ENCODE measurements around the gene PDPN. TPM values are rescaled to one million over a fixed set of nuclear protein-coding genes. Genes with fewer than 3 reads are reported as not detected.

Gene PDPN
- total RNA-seq, 1 experiment from 2014 or later: not detected

- in situ Hi-C loops (cut with HindIII; ENCODE audit: low sequenced_read_pairs): no loop called here
- DNase-seq (ENCODE audit: low spot score): no peak
These were observed 12.7 kb upstream of the PDPN start for GRCh38 chr1:13570924-13571323.

DNA sequence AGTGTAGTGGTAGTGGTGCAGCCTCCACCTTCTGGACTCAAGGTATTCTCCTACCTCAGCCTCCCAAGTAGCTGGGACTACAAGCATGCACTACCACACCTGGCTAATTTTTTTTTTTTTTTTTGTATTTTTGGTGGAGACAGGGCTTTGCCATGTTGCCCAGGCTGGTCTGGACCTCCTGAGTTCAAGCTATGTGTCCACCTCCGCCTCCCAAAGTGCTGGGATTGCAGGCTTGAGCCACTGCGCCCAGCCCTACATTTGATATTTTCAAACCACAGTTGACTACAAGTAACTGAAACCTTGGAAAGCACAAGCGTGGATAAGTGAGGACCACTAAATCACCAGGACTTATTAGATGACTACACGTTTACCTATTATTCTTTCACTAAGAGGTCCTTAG, 10.0 kb upstream of the PDPN start:
- in situ Hi-C loops (cut with HindIII; ENCODE audit: low sequenced_read_pairs): no loop called here
- no peak for DNase-seq (ENCODE audit: low spot score)

- no peak for DNase-seq (ENCODE audit: low spot score)
- in situ Hi-C loops (cut with HindIII; ENCODE audit: low sequenced_read_pairs): no loop called here
These were observed 6.7 kb upstream of the PDPN start for GRCh38 chr1:13576926-13577325.

DNA sequence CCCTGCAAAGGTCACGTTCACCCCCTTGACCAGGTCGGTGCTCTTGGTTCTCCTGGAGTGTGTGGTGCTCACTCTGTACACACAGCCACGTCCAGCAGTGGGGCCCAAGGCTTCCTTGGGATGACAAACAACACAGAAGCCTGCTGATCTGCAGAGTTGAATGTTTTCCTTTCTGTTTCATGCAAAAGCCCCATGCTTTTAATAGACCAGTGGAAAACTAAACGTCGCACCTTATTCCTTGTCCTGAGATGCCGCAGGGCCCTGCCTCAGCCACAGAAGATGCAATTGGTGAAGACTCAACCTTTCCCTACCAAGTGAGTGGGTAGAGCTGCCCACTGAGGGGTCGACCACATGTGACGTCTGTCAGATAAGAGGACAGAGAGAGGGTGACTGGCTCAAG, 5.8 kb upstream of the PDPN start:
- in situ Hi-C loops (cut with HindIII; ENCODE audit: low sequenced_read_pairs): no loop called here
- DNase-seq (ENCODE audit: low spot score): no peak

GRCh38 chr1:13581446-13581845, 2.2 kb upstream of the PDPN start:
- in situ Hi-C loops (cut with HindIII; ENCODE audit: low sequenced_read_pairs): no loop called here
- no peak for DNase-seq (ENCODE audit: low spot score)

DNA sequence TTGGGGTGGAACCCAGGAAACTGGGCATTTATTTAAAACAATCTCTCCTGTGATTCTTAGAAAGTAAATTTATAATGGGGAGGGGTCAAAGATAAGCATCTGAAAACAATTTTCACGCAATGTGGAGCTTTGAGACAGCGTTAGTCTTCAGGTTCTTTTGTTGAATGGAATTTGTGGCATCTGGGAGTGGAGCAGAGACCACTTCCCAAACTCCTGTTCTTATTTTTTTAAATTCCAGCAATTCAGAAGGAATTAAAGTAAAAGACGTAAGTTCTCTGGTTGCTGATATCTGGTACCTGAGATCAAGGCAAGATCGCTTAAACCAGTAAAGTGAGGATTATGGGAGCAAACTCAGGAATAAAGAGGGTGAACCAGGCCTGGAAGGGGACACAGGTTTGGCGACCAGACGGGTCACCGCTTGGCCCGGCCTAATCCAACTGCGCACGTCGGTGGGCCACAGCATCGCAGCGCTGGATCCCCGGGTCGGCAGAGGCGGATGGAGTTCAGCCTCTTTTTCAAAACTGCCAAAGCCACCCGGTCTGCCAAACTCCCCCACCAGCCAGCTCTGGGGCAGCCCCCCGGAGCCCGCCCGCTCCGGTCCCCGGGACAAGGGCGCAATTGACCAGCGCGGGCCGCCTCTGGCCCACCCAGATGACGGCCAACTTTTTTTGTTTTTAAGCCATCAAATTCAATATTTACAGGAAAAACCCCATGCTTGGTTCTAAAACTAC, 754 bp upstream of the PDPN start:
- in situ Hi-C loops (cut with HindIII; ENCODE audit: low sequenced_read_pairs): no loop called here
- no peak for DNase-seq (ENCODE audit: low spot score)

DNA sequence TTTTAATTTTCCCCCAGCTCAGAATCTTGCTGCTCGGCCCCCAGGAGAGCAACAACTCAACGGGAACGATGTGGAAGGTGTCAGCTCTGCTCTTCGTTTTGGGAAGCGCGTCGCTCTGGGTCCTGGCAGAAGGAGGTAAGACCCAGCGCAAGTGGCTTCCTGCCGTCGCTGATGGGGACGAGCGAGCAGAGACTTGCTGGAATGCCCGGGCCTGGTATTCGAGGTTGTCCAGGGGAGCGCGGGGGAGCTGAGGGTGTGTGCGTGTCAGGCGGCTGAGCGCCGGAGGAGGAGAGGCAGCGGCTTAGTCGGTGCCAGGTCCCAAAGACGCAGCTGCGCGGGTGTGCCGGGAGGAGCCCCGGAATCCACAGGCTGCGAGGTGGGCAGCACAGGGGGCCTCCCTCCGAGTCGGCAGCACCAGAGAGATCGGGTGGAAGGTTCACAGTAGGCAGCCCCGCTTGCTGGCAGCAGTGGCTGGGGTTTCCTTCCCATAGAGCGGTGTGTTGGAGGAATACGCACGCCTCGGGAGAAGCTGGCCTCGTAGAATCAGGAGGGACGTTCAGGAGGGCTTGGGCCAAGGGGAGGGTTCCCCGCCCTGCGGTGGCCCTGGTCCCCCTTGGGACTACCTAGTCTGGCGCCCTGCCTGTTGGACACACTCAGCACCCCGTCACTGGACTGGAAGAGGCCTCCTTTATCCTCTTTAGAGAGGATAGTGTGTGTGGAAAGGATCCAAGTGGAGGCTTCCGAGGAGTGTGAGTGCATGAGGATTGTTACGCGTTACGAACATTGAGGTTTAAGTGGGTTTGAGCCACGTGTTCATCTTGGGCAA, 547 bp downstream of the PDPN start:
- no peak for DNase-seq (ENCODE audit: low spot score)
- in situ Hi-C loops (cut with HindIII; ENCODE audit: low sequenced_read_pairs): no loop called here

- in situ Hi-C loops (cut with HindIII; ENCODE audit: low sequenced_read_pairs): no loop called here
- no peak for DNase-seq (ENCODE audit: low spot score)
These were observed 1.4 kb downstream of the PDPN start for GRCh38 chr1:13584876-13585611.

DNA sequence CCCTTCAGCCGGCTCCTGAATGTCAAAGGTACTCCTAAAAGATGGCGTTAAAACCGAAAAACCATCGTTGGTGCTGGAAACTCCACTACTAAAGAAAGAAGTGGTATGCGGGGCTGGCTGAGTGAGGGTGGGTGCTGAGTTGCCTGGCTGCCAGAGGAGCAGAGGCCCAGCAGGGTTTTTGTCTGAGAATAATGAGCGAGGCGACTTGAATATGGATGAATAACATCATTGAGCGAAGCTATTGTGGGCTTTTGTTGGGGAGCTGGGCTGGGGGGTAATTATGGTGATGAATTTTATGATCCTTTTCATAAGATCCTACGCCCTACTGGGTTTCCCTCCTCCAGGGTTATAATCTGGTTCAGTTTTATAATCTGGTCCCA, 2.0 kb downstream of the PDPN start:
- in situ Hi-C loops (cut with HindIII; ENCODE audit: low sequenced_read_pairs): no loop called here
- no peak for DNase-seq (ENCODE audit: low spot score)

- no peak for DNase-seq (ENCODE audit: low spot score)
- in situ Hi-C loops (cut with HindIII; ENCODE audit: low sequenced_read_pairs): no loop called here
These were observed 2.4 kb downstream of the PDPN start for GRCh38 chr1:13586001-13586400.

- no peak for DNase-seq (ENCODE audit: low spot score)
- in situ Hi-C loops (cut with HindIII; ENCODE audit: low sequenced_read_pairs): no loop called here
These were observed 3.8 kb downstream of the PDPN start for GRCh38 chr1:13587256-13588030.

DNA sequence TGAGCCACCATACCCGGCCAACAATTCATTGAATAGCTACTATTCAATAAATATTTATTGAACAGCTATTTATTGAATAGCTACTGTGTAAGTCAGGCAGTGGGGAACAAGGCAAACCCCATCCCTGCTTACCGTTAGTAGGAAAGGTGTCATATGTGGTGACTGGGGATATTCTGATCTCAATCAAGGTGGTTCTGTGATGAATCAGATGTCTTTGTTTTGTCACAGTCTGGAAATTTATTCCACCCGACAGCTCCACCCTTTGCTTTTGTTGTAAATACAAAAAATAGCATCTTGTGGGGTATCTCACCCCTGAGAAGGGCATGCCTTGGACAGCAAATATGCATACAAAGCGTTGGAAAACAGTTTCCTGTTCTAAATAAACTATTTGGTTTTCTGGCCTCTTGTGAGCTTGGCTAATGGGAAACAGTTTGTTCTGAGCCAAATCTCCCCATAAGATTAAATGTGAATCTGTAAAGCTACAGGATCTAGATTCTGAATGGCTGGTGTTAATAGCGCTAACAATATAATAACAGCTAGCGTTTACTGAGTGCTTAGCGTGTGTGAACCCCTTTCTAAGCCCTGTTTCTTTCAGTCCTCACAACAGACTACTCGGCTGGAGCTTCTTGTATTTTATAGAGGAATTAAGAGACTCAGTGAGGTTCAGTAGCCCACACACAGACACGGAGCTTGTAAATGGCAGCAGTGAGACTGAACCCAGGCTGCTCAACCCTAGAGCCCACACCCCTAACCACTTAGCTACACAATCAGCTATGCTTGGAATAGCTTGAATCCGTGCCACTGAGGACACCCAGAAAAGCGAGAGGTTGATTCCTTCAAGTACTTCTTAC, 5.5 kb downstream of the PDPN start:
- DNase-seq (ENCODE audit: low spot score): no peak
- in situ Hi-C loops (cut with HindIII; ENCODE audit: low sequenced_read_pairs): no loop called here

DNA sequence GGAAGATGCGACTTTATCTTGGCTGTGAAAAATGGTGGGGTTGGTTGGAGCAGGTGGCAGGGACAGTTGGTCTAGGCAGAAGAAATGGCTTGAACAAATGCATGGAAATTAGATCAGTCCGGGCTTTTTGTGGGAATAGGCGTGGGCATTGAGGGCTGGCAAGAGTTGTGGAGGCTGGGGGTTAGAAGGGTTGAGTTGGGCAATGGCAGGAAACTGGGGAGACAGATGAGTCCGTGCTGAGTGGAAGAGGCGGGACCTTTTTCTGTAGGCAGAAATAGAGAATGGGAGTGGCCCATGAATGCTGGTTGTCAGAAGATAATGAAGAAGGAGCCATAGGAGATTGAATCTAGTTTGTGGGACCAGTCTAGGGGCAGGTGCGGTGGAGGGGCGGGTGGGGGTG, 6.9 kb downstream of the PDPN start:
- in situ Hi-C loops (cut with HindIII; ENCODE audit: low sequenced_read_pairs): no loop called here
- no peak for DNase-seq (ENCODE audit: low spot score)

DNA sequence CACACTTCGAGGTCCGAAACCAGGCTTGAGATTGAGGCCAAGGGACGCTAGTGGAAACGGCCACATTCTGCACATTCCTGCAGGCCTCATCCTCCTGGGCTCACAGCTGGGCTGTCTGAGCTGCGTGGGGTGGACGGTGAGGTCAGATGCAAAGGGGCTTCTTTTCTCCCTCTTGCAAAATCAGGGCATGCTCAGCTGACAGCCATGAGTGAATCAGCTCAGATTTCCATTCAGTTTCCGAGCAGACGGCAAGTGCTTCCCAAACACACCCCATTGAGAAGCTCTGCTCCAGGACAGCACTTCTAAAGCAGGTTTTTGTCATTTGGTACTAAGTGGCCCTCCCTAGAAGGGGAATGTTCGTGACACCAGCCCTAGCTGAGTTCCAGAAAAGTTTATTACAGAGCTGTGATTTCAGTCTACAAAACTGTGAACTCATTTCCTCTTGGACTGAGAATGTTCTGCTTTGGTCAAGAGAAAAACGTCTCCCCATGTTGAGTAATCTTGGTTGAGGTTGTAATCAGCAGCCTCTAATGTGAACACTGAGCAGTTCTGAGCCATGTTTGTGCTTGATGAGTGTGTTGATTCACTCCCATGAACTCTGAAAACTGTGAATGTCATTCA, 10.0 kb downstream of the PDPN start:
- DNase-seq (ENCODE audit: low spot score): no peak
- in situ Hi-C loops (cut with HindIII; ENCODE audit: low sequenced_read_pairs): no loop called here

DNA sequence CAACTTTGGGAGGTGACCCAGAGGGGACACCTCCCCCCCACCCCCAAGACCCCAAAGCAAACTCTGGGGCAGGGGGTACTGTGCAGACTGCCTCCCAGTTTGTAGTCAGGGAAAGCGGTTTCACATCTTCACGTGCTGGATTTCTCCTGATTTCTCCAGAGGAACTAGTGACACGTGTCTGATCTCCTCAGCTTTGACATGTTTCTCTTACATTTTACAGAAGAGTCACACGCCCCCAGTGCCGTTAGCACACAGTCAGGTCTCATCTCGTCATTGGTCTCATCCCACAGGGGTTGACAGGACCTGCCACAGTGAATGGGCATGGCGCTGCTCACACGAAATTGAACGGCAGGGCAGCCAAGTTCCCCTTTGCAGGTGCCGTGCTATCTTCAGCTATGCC, 11.8 kb downstream of the PDPN start:
- no peak for DNase-seq (ENCODE audit: low spot score)
- in situ Hi-C loops (cut with HindIII; ENCODE audit: low sequenced_read_pairs): no loop called here

DNA sequence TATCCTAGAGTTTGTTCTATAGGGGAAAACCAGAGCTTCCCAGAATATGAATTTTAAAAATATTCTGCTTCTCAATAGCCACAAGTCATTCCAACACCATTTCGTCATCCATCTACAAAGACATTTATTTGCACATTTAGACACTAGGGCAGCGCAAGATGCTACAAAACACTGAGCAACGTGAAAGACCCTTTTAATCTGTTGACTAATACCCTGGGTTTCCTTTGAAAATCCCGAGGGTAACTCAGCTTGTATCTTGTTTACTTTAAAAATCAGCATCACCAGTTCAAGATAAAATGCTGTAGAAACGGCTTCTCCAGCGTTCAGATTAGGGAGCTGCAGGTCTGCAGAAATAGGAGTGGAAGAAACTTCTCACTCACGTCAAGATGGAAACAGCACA, 13.5 kb downstream of the PDPN start:
- DNase-seq (ENCODE audit: low spot score): no peak
- in situ Hi-C loops (cut with HindIII; ENCODE audit: low sequenced_read_pairs): no loop called here

DNA sequence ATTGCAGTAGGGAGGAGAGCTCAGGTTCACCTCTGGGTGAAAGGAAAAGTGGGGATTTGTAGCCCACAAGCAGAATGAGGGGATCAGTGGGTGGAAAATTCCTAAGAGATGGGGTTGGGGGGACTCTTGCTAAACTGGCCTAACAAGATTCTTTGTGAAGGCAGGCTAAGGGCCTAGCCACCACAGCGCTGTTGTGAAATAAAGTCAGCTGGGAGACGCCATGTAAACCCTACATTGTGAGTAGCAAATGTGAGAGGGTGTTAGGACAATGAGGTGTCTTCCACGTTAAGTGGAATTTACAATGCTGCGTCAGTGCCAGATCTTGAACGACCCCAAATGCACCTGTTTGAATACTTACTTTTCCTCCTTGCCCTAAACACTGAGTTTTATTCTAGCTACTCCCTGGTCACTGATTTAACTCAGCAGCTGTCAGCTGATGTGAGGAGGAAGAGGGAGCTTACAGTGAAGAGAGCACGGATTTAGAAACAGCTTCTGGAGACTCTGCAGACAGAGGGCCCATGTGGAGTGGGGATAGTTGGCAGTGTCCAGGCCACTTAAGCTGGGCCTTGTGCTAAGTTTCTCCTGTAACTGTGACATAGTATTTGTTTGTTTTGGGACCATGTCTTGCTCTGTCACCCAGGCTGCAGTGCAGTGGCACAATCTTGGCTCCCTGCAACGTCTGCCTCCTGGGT, 17.3 kb downstream of the PDPN start:
- in situ Hi-C loops (cut with HindIII; ENCODE audit: low sequenced_read_pairs): no loop called here
- DNase-seq (ENCODE audit: low spot score): no peak

GRCh38 chr1:13604176-13604575, 20.5 kb downstream of the PDPN start:
- no peak for DNase-seq (ENCODE audit: low spot score)
- in situ Hi-C loops (cut with HindIII; ENCODE audit: low sequenced_read_pairs): no loop called here
